ENCODE results near the gene RAB6A. TPM values are rescaled to one million over a fixed set of nuclear protein-coding genes. Genes with fewer than 3 reads are reported as not detected.

The RAB6A gene
- total and polyA plus RNA-seq, 2 donors (not counting 3 experiments of a cell fraction or from before 2014, with no cell fraction given): 45.0 to 130 TPM

DNA sequence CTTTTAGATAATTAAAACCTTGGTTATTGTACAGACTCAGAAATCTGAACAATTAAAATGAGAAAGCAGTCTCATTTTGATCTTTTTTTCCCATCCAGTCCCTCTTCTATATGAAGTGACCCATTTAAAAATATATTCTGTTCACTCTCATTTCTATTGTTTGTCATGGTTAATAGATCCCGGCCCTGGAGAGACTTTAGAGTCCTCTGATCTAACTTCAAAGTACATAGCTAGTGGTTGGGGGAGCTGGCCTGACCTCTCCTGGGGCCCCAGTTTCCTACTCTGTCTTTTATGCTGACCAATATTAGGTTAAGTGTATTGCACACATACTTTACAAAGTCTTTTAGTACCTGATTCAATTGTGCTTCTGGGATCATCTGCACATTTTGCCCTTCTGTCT, 40.3 kb upstream of the RAB6A start:
- Histone ChIP-seq H3K36me3 (ENCODE audit: control insufficient read depth in 2 of 2, extremely low read depth in 1 of 2, insufficient read depth in 2 of 2, low read length in 2 of 2) (no peaks in the 10 kb centered on the region), H3K27me3 (ENCODE audit: control insufficient read depth in 2 of 2, insufficient read depth in 2 of 2, low read length in 2 of 2) (no peaks in the 10 kb centered on the region), H3K79me2 (ENCODE audit: control insufficient read depth, insufficient read depth, low read length) (no peaks in the 10 kb centered on the region), H2AFZ (ENCODE audit: low read depth, low read length) (no peak overlapping the region), H3K4me3 (replicated peaks in 1 of 3; ENCODE audit: insufficient read depth in 1 of 3, low read depth in 1 of 3, low read length in 3 of 3) (no peak overlapping the region), H3K9me3 (replicated peaks; ENCODE audit: control insufficient read depth, insufficient read depth, low read length) (no peaks in the 10 kb centered on the region), H3K4me1 (ENCODE audit: control insufficient read depth, extremely low read depth, insufficient read depth, low read length) (no peaks in the 10 kb centered on the region), H3K27ac (ENCODE audit: insufficient read depth, low read depth, low read length) (no peak overlapping the region), H3K4me2 (ENCODE audit: insufficient read depth, low read length) (no peak overlapping the region), H3K9ac (replicated peaks; ENCODE audit: extremely low read depth, insufficient read depth, low read length) (no peak overlapping the region), H3K9me1 (replicated peaks; ENCODE audit: control insufficient read depth, extremely low read depth, insufficient read depth, low read length) (no peaks in the 10 kb centered on the region), H4K20me1 (replicated peaks; ENCODE audit: control insufficient read depth, extremely low read depth, insufficient read depth, low read length) (no peaks in the 10 kb centered on the region)
- dilution Hi-C loops (cut with MboI; ENCODE audit: extremely low pct_ligation_motif_present, low sequenced_read_pairs): no loop called here
- intact Hi-C loops (cut with micrococcal nuclease): no loop called here
- DNase-seq (ENCODE audit: low read depth, low spot score) (no peak), FAIRE-seq (no peak)
- no TSS peak for BruUV-seq (replicated peaks)
- ChIA-PET CTCF (interaction anchor here (0.6 kb wide), 1 partner anchor 44 kb away, joined by 3 read pairs; no protein-coding TSS in a partner anchor), POLR2A (no interaction called here)
- no peak for TF ChIP-seq GATA2 (IDR thresholded peaks at IDR 0.05; ENCODE audit: insufficient read depth, insufficient read length, low read depth, low read length)
- no peak for TF ChIP-seq MYC (IDR thresholded peaks at IDR 0.05; ENCODE audit: low read depth, low read length)
- TF ChIP-seq, protein P1, sequence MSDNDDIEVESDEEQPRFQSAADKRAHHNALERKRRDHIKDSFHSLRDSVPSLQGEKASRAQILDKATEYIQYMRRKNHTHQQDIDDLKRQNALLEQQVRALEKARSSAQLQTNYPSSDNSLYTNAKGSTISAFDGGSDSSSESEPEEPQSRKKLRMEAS (IDR thresholded peaks at IDR 0.05; ENCODE audit: insufficient read depth, insufficient read length): no peak
- TF ChIP-seq JUN (IDR thresholded peaks at IDR 0.05; ENCODE audit: borderline replicate concordance, insufficient read depth, insufficient read length, low read depth): no peak
- TF ChIP-seq, protein P2, sequence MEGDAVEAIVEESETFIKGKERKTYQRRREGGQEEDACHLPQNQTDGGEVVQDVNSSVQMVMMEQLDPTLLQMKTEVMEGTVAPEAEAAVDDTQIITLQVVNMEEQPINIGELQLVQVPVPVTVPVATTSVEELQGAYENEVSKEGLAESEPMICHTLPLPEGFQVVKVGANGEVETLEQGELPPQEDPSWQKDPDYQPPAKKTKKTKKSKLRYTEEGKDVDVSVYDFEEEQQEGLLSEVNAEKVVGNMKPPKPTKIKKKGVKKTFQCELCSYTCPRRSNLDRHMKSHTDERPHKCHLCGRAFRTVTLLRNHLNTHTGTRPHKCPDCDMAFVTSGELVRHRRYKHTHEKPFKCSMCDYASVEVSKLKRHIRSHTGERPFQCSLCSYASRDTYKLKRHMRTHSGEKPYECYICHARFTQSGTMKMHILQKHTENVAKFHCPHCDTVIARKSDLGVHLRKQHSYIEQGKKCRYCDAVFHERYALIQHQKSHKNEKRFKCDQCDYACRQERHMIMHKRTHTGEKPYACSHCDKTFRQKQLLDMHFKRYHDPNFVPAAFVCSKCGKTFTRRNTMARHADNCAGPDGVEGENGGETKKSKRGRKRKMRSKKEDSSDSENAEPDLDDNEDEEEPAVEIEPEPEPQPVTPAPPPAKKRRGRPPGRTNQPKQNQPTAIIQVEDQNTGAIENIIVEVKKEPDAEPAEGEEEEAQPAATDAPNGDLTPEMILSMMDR (IDR thresholded peaks at IDR 0.05; ENCODE audit: extremely low read depth in 1 of 2, insufficient read depth in 1 of 2, low read depth in 1 of 2, low read length in 2 of 2): no peak
- TF ChIP-seq EZH2 (IDR thresholded peaks at IDR 0.05; ENCODE audit: borderline replicate concordance, low read depth, low read length, severe bottlenecking): no peak
